ENCODE measurements around the gene MRTFA. TPM values are rescaled to one million over a fixed set of nuclear protein-coding genes. Genes with fewer than 3 reads are reported as not detected.

MRTFA gene
- total RNA-seq, 1 donor from 2014 or later: 115 TPM

- intact Hi-C loops (cut with micrococcal nuclease): loop anchor here (5.0 kb wide), 2 partner anchors 37 to 168 kb away; no protein-coding TSS in a partner anchor
- POLR2A ChIA-PET: interaction anchor here (0.5 to 4.9 kb wide), 12 partner anchors 11 to 417 kb away, joined by 3 to 41 read pairs (median 8); partner anchors contain the start of genes MRTFA and TNRC6B
- ATAC-seq (ENCODE audit: low read depth) (no peak), DNase-seq (no peak)
- no peaks in the 10 kb centered on the region for H3K9me3 Mint-ChIP-seq
- peak overlapping the region; percentile 41 for H3K4me3 Mint-ChIP-seq
- H3K36me3 Mint-ChIP-seq (ENCODE audit: low read depth): peaks cover 5% of the 10 kb centered on the region
- TF ChIP-seq CTCF (IDR thresholded peaks at IDR 0.05): no peak
- H3K4me1 Mint-ChIP-seq: peaks cover 73% of the 10 kb centered on the region
- no peaks in the 10 kb centered on the region for H3K27me3 Mint-ChIP-seq
- CTCF ChIA-PET: interaction anchor here (1.0 to 2.3 kb wide), 3 partner anchors 51 to 158 kb away, joined by 6 to 20 read pairs (median 10); no protein-coding TSS in a partner anchor
- H3K27ac Mint-ChIP-seq: peak overlapping the region; percentile 96
Measured at GRCh38 chr22:40594346-40594745, 42.2 kb downstream of the MRTFA start.

GRCh38 chr22:40593460-40594273, 42.9 kb downstream of the MRTFA start:
- Mint-ChIP-seq H3K4me3 (peak overlapping the region; percentile 76), H3K27me3 (no peaks in the 10 kb centered on the region), H3K9me3 (no peaks in the 10 kb centered on the region), H3K36me3 (ENCODE audit: low read depth) (peaks cover 9% of the 10 kb centered on the region), H3K27ac (peak overlapping the region; percentile 96), H3K4me1 (peaks cover 73% of the 10 kb centered on the region)
- no peak for DNase-seq
- intact Hi-C loops (cut with micrococcal nuclease): loop anchor here (2.0 to 5.0 kb wide), 4 partner anchors 36 to 169 kb away; partner anchors contain the start of gene MRTFA
- ChIA-PET CTCF (interaction anchor here (1.0 to 2.3 kb wide), 5 partner anchors 52 to 157 kb away, joined by 4 to 22 read pairs (median 10); no protein-coding TSS in a partner anchor), POLR2A (interaction anchor here (0.5 to 4.9 kb wide), 19 partner anchors 10 to 1186 kb away, joined by 3 to 41 read pairs (median 4); partner anchors contain the start of genes MRTFA and TNRC6B)
- no peak for TF ChIP-seq CTCF (IDR thresholded peaks at IDR 0.05)
- ATAC-seq (ENCODE audit: low read depth): peak; percentile 12

- POLR2A ChIA-PET: interaction anchor here (0.5 to 4.9 kb wide), 12 partner anchors 9 to 886 kb away, joined by 3 to 41 read pairs (median 9); partner anchors contain the start of gene MRTFA
- H3K27ac Mint-ChIP-seq: peak overlapping the region; percentile 96
- no peak for TF ChIP-seq CTCF (IDR thresholded peaks at IDR 0.05)
- CTCF ChIA-PET: interaction anchor here (0.6 to 2.3 kb wide), 6 partner anchors 54 to 226 kb away, joined by 3 to 22 read pairs (median 7); no protein-coding TSS in a partner anchor
- H3K4me3 Mint-ChIP-seq: peak overlapping the region; percentile 76
- peak; percentile 21 for DNase-seq
- H3K4me1 Mint-ChIP-seq: peaks cover 65% of the 10 kb centered on the region
- H3K9me3 Mint-ChIP-seq: no peaks in the 10 kb centered on the region
- intact Hi-C loops (cut with micrococcal nuclease): loop anchor here (1.0 to 5.0 kb wide), 7 partner anchors 9 to 170 kb away; partner anchors contain the start of gene MRTFA
- ATAC-seq (ENCODE audit: low read depth): peak; percentile 75
- no peaks in the 10 kb centered on the region for H3K27me3 Mint-ChIP-seq
- peaks cover 16% of the 10 kb centered on the region for H3K36me3 Mint-ChIP-seq (ENCODE audit: low read depth)
Measured at GRCh38 chr22:40592352-40593113, 44.0 kb downstream of the MRTFA start.

- Mint-ChIP-seq H3K27me3 (no peaks in the 10 kb centered on the region), H3K9me3 (no peaks in the 10 kb centered on the region), H3K4me3 (no peak overlapping the region), H3K27ac (peak overlapping the region; percentile 12), H3K36me3 (ENCODE audit: low read depth) (peaks cover 40% of the 10 kb centered on the region), H3K4me1 (peaks cover 48% of the 10 kb centered on the region)
- DNase-seq (no peak), ATAC-seq (ENCODE audit: low read depth) (no peak)
- ChIA-PET POLR2A (interaction anchor here (1.2 kb wide), 1 partner anchor 48 kb away, joined by 6 read pairs; the partner anchor contains the start of gene MRTFA), CTCF (no interaction called here)
- TF ChIP-seq CTCF (IDR thresholded peaks at IDR 0.05): no peak
- intact Hi-C loops (cut with micrococcal nuclease): no loop called here
Measured at GRCh38 chr22:40588726-40589125, 47.8 kb downstream of the MRTFA start.

Data from activated B cell treated with CpG ODN at 0.5 μM for 24 hours (primary cell).